VCaP (cell line): ENCODE data around the gene ITPRIPL2.
A peak's percentile ranks its signal among the peaks of the same experiment; 100 is the strongest.

ENCODE experiments used
- H3K27ac ChIP-seq: fragments of 450-650 bp; 2 replicates; pipeline ENCODE4 v1.5.1; 2017
- CTCF ChIP-seq: fragments of 450-650 bp; conservative IDR thresholded peaks from 2 replicates; pipeline ENCODE4 v1.5.1; 2017; ENCODE audit warnings: mild to moderate bottlenecking, moderate library complexity

ITPRIPL2 gene

GRCh38 chr16:19073863-19074262 lies 39.9 kb upstream of the ITPRIPL2 start:
- no peak for TF ChIP-seq CTCF
- H3K27ac ChIP-seq: peak overlapping the region; percentile 22; the same call in 1 of the 2 replicates

- H3K27ac ChIP-seq: peak overlapping the region; percentile 98
- no peak for TF ChIP-seq CTCF
Measured at GRCh38 chr16:19075511-19075910, 38.3 kb upstream of the ITPRIPL2 start.

DNA sequence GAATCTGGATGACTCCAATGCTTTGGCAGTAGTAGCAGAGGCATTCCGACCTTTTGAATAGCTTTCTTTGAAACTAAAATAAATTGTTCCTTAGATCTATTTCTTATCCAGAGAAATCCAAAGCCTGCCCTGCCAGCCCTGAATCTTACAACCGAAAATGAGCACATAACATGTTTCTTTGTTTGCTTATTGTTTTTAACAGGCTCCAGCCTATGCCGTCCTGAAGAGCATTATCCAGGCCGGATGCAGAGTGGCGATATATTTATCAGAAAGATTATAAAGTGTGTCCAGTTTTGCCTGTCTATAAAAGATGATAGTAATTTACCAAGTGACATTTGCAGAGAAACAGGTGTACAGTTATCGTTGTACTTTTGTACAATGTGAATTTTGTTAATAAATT lies 35.9 kb upstream of the ITPRIPL2 start:
- TF ChIP-seq CTCF: no peak
- H3K27ac ChIP-seq: peak overlapping the region; percentile 98

DNA sequence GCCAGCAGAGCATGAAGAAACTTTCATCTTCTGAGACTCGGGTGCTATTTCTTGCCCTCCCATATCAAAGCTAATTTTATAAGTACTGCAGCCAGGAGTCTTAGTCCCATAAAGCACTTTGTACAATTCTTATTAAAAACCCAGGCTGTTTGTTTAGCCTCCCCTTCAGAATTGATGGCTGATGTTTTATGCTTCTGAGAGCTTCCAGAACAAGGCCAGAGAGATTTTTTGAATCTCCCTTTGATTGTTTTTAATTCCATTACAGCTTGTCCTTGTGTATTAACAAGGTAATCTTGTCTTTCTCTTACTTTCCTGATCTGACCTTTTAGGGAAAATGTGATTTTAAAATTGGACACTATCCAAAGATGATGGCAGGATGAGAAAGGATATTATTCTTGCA lies 30.1 kb upstream of the ITPRIPL2 start:
- peak overlapping the region; percentile 71 for H3K27ac ChIP-seq
- TF ChIP-seq CTCF: no peak

DNA sequence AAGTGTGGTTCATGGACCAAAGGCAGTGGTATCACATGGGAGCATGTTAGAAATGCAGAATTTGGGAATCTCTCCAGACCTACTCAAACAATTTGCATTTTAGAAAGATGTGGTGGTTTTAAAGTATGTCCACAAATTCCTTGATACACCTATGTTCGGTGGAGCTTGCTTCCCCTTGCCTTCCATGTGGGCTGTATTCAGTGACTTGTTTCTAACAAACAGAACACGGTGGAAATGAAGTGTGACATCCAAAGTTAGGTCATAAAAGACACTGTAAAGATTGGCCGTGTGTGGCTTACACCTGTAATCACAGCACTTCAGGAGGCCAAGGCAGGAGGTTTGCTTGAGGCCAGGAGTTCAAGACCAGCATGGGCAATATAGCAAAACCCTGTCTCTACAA lies 29.6 kb upstream of the ITPRIPL2 start:
- H3K27ac ChIP-seq: peak overlapping the region; percentile 71
- TF ChIP-seq CTCF: no peak

- TF ChIP-seq CTCF: no peak
- peak overlapping the region; percentile 71 for H3K27ac ChIP-seq
Measured at GRCh38 chr16:19084879-19085278, 28.9 kb upstream of the ITPRIPL2 start.

DNA sequence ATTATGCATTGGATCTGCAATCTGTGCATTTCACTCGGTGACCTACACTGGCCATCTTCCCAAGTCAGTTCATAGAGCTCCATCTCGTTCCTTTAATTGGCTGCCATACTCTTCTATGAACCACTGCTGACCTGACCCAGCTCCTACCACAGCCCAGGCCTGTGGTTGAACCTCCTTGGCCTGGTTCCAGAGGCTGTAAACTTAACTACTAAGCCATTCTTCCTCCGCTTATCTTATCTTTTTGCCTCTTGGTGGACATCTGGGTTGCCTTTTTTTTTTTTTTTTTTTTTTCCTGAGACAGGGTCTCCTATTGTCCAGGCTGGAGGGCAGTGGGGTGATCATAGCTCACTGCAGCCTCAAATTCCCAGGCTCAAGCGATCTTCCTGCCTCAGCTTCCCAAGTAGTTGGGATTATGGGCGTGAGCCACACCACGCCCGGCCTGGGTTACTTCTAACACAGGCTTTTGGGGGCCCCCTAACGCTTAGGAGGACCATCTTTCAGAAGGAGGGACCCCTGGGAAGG lies 28.0 kb upstream of the ITPRIPL2 start:
- peak overlapping the region; percentile 71 for H3K27ac ChIP-seq
- no peak for TF ChIP-seq CTCF
